Endothelial cell of umbilical vein (primary cell): Measurements from ENCODE around the gene GRM4.

Source experiments
- EZH2 ChIP-seq: IDR thresholded peaks from 2 replicates; pipeline ENCODE4 v1.6.1; 2012; ENCODE audit warnings: borderline replicate concordance, low read depth, mild to moderate bottlenecking, moderate library complexity, low read length, inconsistent platforms; ENCODE audit not compliant: severe bottlenecking
- MYC ChIP-seq: IDR thresholded peaks from one replicate; pipeline ENCODE4 v1.6.1; 2011; ENCODE audit warnings: mild to moderate bottlenecking, low read depth, low read length
- POLR2A ChIP-seq: IDR thresholded peaks from 2 replicates; pipeline ENCODE4 v1.6.1; 2012; ENCODE audit warnings: low read depth, mild to moderate bottlenecking, control low read depth, low read length
- POLR2AphosphoS5 ChIP-seq: IDR thresholded peaks from 2 replicates; pipeline ENCODE4 v1.6.1; 2012; ENCODE audit warnings: low read depth, mild to moderate bottlenecking, control low read depth, low read length, moderate library complexity; ENCODE audit not compliant: insufficient read depth
- TF ChIP-seq, protein P1 (sequence below), 2 donors: IDR thresholded peaks; 1 replicate in 1 of 2; 2 replicates in 1 of 2; pipeline ENCODE4 v1.5.1; 2011; ENCODE audit warnings: low read length in 2 of 2, mild to moderate bottlenecking in 2 of 2, moderate library complexity in 2 of 2, control low read depth in 1 of 2, inconsistent platforms in 1 of 2, low read depth in 1 of 2; ENCODE audit not compliant: insufficient read depth in 1 of 2; ENCODE audit errors: extremely low read depth in 1 of 2
- TF ChIP-seq, protein P2 (sequence below): IDR thresholded peaks from 2 replicates; pipeline ENCODE4 v1.6.1; 2011; ENCODE audit not compliant: insufficient read depth, insufficient read length

DNA sequence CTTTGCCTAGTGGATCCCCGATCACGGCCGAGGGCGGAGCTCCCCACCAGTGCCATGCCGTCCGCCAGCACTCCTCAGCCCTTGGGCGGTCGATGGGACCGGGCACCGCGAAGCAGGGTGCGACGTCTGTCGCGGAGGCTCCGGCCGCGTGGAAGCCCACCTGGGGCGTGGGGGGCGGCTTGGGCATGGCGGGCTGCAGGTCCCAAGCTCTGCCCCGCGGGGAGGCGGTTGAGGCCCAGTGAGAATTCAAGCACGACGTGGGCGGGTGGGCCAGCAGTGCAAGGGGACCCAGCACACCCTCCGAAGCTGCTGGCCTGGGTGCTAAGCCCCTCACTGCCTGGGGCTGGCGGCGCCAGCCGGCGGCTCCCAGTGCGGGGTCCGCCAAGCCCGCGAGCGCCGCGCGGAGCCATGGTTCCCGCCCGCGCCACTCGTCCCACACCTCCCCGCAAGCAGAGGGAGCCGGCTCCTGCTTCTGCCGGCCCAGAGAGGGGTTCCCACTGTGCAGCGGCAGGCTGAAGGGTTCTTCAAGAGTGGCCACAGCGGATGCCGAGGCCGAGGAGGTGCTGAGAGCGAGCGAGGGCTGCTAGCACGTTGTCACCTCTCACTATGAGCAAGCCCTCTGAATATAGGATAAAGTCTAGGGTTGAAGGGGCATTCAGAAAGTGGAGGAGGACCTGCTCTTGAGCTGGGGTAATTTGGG is 128.6 kb downstream of the GRM4 start:
- TF ChIP-seq, protein P1, sequence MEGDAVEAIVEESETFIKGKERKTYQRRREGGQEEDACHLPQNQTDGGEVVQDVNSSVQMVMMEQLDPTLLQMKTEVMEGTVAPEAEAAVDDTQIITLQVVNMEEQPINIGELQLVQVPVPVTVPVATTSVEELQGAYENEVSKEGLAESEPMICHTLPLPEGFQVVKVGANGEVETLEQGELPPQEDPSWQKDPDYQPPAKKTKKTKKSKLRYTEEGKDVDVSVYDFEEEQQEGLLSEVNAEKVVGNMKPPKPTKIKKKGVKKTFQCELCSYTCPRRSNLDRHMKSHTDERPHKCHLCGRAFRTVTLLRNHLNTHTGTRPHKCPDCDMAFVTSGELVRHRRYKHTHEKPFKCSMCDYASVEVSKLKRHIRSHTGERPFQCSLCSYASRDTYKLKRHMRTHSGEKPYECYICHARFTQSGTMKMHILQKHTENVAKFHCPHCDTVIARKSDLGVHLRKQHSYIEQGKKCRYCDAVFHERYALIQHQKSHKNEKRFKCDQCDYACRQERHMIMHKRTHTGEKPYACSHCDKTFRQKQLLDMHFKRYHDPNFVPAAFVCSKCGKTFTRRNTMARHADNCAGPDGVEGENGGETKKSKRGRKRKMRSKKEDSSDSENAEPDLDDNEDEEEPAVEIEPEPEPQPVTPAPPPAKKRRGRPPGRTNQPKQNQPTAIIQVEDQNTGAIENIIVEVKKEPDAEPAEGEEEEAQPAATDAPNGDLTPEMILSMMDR (IDR thresholded peaks at IDR 0.05; ENCODE audit: extremely low read depth in 1 of 2, insufficient read depth in 1 of 2, low read depth in 1 of 2, low read length in 2 of 2): no peak
- TF ChIP-seq EZH2 (no peak), POLR2A (no peak), POLR2AphosphoS5 (no peak), MYC (no peak)
- TF ChIP-seq, protein P2, sequence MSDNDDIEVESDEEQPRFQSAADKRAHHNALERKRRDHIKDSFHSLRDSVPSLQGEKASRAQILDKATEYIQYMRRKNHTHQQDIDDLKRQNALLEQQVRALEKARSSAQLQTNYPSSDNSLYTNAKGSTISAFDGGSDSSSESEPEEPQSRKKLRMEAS: no peak
